H1 (cell line): ENCODE measurements around the gene PLAC9. TPM values are rescaled to one million over a fixed set of nuclear protein-coding genes. Genes with fewer than 3 reads are reported as not detected.

ENCODE experiments used
- CTCF ChIA-PET: fragments of 300-600 bp; sonication (Branson Sonifier 250); formaldehyde crosslinking; loops from one replicate; lab custom pipeline; 2021; ENCODE audit not compliant: partially characterized antibody; lab: Charles Lee
- POLR2A ChIA-PET: fragments of 300-600 bp; sonication (Branson Sonifier 250); formaldehyde crosslinking; loops from one replicate; lab custom pipeline; 2021; ENCODE audit warnings: inconsistent platforms; ENCODE audit not compliant: partially characterized antibody; lab: Charles Lee
- DNase-seq, 2 experiments: peaks; one replicate each; pipeline versions ENCODE4 v3.0.0 to v3.0.0-alpha.2; 2010 to 2022; ENCODE audit warnings: low spot score in 2 of 2, low read depth in 1 of 2, mixed read lengths in 1 of 2
- FAIRE-seq: peaks from 2 replicates; lab custom pipeline; 2011; peaks lifted over from hg19 to GRCh38; lab: Jason Lieb, UNC
- H2AFZ ChIP-seq: 2 replicates; pipeline ENCODE4 v1.8.1; 2012; ENCODE audit warnings: low read length, inconsistent platforms
- H2AK5ac ChIP-seq: 2 replicates; pipeline ENCODE4 v1.6.1; 2013; ENCODE audit warnings: low read depth, low read length
- H2BK120ac ChIP-seq: replicated peaks from 2 replicates; pipeline ENCODE3; 2013; ENCODE audit warnings: low read depth, low read length, inconsistent platforms
- H2BK12ac ChIP-seq: 2 replicates; pipeline ENCODE4 v1.6.1; 2013; ENCODE audit warnings: low read depth, low read length
- H2BK15ac ChIP-seq: 2 replicates; pipeline ENCODE4 v1.6.1; 2013; ENCODE audit warnings: low read length
- H2BK20ac ChIP-seq: 2 replicates; pipeline ENCODE4 v1.6.1; 2013; ENCODE audit warnings: low read length
- H2BK5ac ChIP-seq: 2 replicates; pipeline ENCODE4 v1.6.1; 2013; ENCODE audit warnings: low read depth, low read length
- H3K14ac ChIP-seq: 2 replicates; pipeline ENCODE4 v1.6.1; 2013; ENCODE audit warnings: inconsistent platforms; ENCODE audit not compliant: insufficient read length
- H3K18ac ChIP-seq: 2 replicates; pipeline ENCODE4 v1.6.1; 2013; ENCODE audit warnings: low read length; ENCODE audit errors: extremely low read depth
- H3K23ac ChIP-seq: 2 replicates; pipeline ENCODE4 v1.6.1; 2013; ENCODE audit warnings: inconsistent platforms; ENCODE audit not compliant: insufficient read length
- H3K23me2 ChIP-seq: 2 replicates; pipeline ENCODE4 v1.6.1; 2013; ENCODE audit warnings: low read depth, low read length
- H3K27ac ChIP-seq: 2 replicates; pipeline ENCODE4 v1.6.1; 2011; ENCODE audit warnings: low read depth, low read length, inconsistent platforms
- H3K27me3 ChIP-seq, 4 experiments: replicated peaks in 1 of 4; 1 replicate in 1 of 4; 2 replicates in 3 of 4; pipeline versions ENCODE4 v1.6.1 to v1.8.1; 2011 to 2013; ENCODE audit warnings: low read length in 3 of 4, mild to moderate bottlenecking in 3 of 4, inconsistent platforms in 2 of 4, mixed read lengths in 2 of 4, moderate library complexity in 1 of 4; ENCODE audit not compliant: control insufficient read depth in 3 of 4, insufficient read depth in 3 of 4; ENCODE audit errors: extremely low read depth in 1 of 4
- H3K36me3 ChIP-seq, 4 experiments: 2 replicates each; pipeline versions ENCODE4 v1.6.1 to v1.8.1; 2011 to 2013; ENCODE audit warnings: mild to moderate bottlenecking in 4 of 4, low read length in 3 of 4, moderate library complexity in 2 of 4, control low read depth in 1 of 4, inconsistent platforms in 1 of 4; ENCODE audit not compliant: insufficient read depth in 4 of 4, control insufficient read depth in 2 of 4
- H3K4ac ChIP-seq: replicated peaks from 2 replicates; pipeline ENCODE3; 2013; ENCODE audit warnings: low read length, low read depth, mixed read lengths, inconsistent platforms; ENCODE audit not compliant: insufficient read length
- H3K4me1 ChIP-seq, 4 experiments: replicated peaks in 1 of 4; 1 replicate in 1 of 4; 2 replicates in 3 of 4; pipeline versions ENCODE4 v1.6.1 to v1.8.1; 2011 to 2013; ENCODE audit warnings: low read length in 3 of 4, inconsistent platforms in 2 of 4, mixed read lengths in 1 of 4; ENCODE audit not compliant: insufficient read depth in 4 of 4, control insufficient read depth in 3 of 4
- H3K4me2 ChIP-seq, 2 experiments: 2 replicates each; pipeline versions ENCODE4 v1.6.1 to v1.8.1; 2011 to 2013; ENCODE audit warnings: low read depth in 2 of 2, low read length in 2 of 2, control low read depth in 1 of 2, inconsistent platforms in 1 of 2, mild to moderate bottlenecking in 1 of 2; ENCODE audit not compliant: insufficient read depth in 1 of 2
- H3K4me3 ChIP-seq, 4 experiments: fragments of 200-600, 300-600 bp in 1 of 4; sonication (generic), shearing (Covaris generic), sonication (Bioruptor Twin) in 1 of 4; 2 replicates each; pipeline versions ENCODE4 v1.5.1 to v1.8.1; 2011 to 2016; ENCODE audit warnings: low read length in 4 of 4, low read depth in 3 of 4, control low read depth in 2 of 4, inconsistent platforms in 2 of 4, mild to moderate bottlenecking in 2 of 4, mixed read lengths in 1 of 4, moderate library complexity in 1 of 4; ENCODE audit not compliant: insufficient read depth in 2 of 4; ENCODE audit errors: extremely low read depth in 1 of 4
- H3K56ac ChIP-seq: replicated peaks from 2 replicates; pipeline ENCODE3; 2013; ENCODE audit warnings: low read depth, mild to moderate bottlenecking, mixed read lengths, low read length, inconsistent platforms; ENCODE audit not compliant: insufficient read length
- H3K79me1 ChIP-seq: 2 replicates; pipeline ENCODE4 v1.6.1; 2013; ENCODE audit warnings: low read depth, low read length, control low read depth
- H3K79me2 ChIP-seq, 2 experiments: 2 replicates each; pipeline versions ENCODE4 v1.6.1 to v1.8.1; 2012 to 2013; ENCODE audit warnings: low read length in 2 of 2, mild to moderate bottlenecking in 2 of 2, inconsistent platforms in 1 of 2; ENCODE audit not compliant: insufficient read depth in 2 of 2, control insufficient read depth in 1 of 2
- H3K9ac ChIP-seq, 4 experiments: replicated peaks in 1 of 4; 1 replicate in 1 of 4; 2 replicates in 3 of 4; pipeline versions ENCODE4 v1.6.1 to v1.8.1; 2011 to 2013; ENCODE audit warnings: low read depth in 3 of 4, low read length in 3 of 4, control low read depth in 2 of 4, mild to moderate bottlenecking in 2 of 4, moderate library complexity in 2 of 4, inconsistent platforms in 1 of 4; ENCODE audit errors: extremely low read depth in 1 of 4
- H3K9me3 ChIP-seq, 2 experiments: 2 replicates each; pipeline versions ENCODE4 v1.6.1 to v1.8.1; 2012 to 2013; ENCODE audit warnings: mild to moderate bottlenecking in 2 of 2, moderate library complexity in 2 of 2, control low read depth in 1 of 2, inconsistent platforms in 1 of 2, low read depth in 1 of 2, low read length in 1 of 2, mixed read lengths in 1 of 2; ENCODE audit not compliant: insufficient read depth in 2 of 2
- H4K20me1 ChIP-seq, 2 experiments: replicated peaks in 1 of 2; 2 replicates each; pipeline versions ENCODE3 to v1.8.1; 2011 to 2013; ENCODE audit warnings: inconsistent platforms in 2 of 2, low read length in 2 of 2, mild to moderate bottlenecking in 1 of 2; ENCODE audit not compliant: insufficient read depth in 2 of 2, control insufficient read depth in 1 of 2
- H4K5ac ChIP-seq: 2 replicates; pipeline ENCODE4 v1.6.1; 2013; ENCODE audit warnings: low read length, low read depth, mixed read lengths, inconsistent platforms; ENCODE audit not compliant: insufficient read length
- H4K8ac ChIP-seq: 2 replicates; pipeline ENCODE4 v1.8.0; 2013; ENCODE audit warnings: mild to moderate bottlenecking, moderate library complexity, low read length, inconsistent platforms; ENCODE audit not compliant: insufficient read depth; ENCODE audit errors: extremely low read depth
- H4K91ac ChIP-seq: replicated peaks from 2 replicates; pipeline ENCODE3; 2013; ENCODE audit warnings: low read length, mixed read lengths, inconsistent platforms; ENCODE audit not compliant: insufficient read length
- CTBP2 ChIP-seq: IDR thresholded peaks from 2 replicates; pipeline ENCODE4 v1.7.0; 2011; ENCODE audit warnings: borderline replicate concordance, mild to moderate bottlenecking, moderate library complexity, mixed read lengths, low read length; ENCODE audit not compliant: insufficient read depth, insufficient read length
- GTF2F1 ChIP-seq: IDR thresholded peaks from 2 replicates; pipeline ENCODE4 v1.6.1; 2012; ENCODE audit warnings: low read depth, low read length, improper control_type of control experiment, borderline replicate concordance
- KDM5A ChIP-seq: fragments of 200-600 bp; IDR thresholded peaks from 2 replicates; pipeline ENCODE4 v1.7.1; 2012; ENCODE audit warnings: mild to moderate bottlenecking, low read length, inconsistent platforms, mixed read lengths
- MAX ChIP-seq: IDR thresholded peaks from 2 replicates; pipeline ENCODE4 v1.6.1; 2012; ENCODE audit warnings: inconsistent platforms
- SIX5 ChIP-seq: IDR thresholded peaks from 2 replicates; pipeline ENCODE4 v1.6.1; 2011; ENCODE audit warnings: mild to moderate bottlenecking, low read depth, low read length
- SP2 ChIP-seq: IDR thresholded peaks from 2 replicates; pipeline ENCODE4 v1.6.1; 2012; ENCODE audit warnings: mild to moderate bottlenecking, low read length, inconsistent platforms
- TAF1 ChIP-seq: IDR thresholded peaks from 2 replicates; pipeline ENCODE4 v1.6.1; 2011; ENCODE audit warnings: mild to moderate bottlenecking, low read depth, low read length
- TEAD4 ChIP-seq: IDR thresholded peaks from 2 replicates; pipeline ENCODE4 v1.6.1; 2012; ENCODE audit warnings: low read depth, low read length, inconsistent platforms, mixed read lengths
- WGBS, 2 experiments: shearing (Covaris generic) in 1 of 2; methylation state at CpG; one replicate each; pipeline versions ENCODE4 v1.1.6 to v1.1.7; 2013 to 2015; ENCODE audit warnings: low lambda C conversion rate in 2 of 2, mixed read lengths in 2 of 2, inconsistent platforms in 1 of 2, low coverage in 1 of 2, missing lambda C conversion rate in 1 of 2; ENCODE audit not compliant: insufficient replicate concordance in 2 of 2, insufficient coverage in 1 of 2, insufficient read length in 1 of 2; ENCODE audit errors: extremely low coverage in 1 of 2, missing lambda C conversion rate in 1 of 2; 5-methylcytosine and 5-hydroxymethylcytosine counted together
- polyA plus RNA-seq, 7 experiments: library from polyadenylated mRNA; depleted of rRNA in 3 of 7; stranded (reverse) in 5 of 7; unstranded in 2 of 7; fragments of >200 nt in 5 of 7; fragments of 200-250 nt in 2 of 7; gene quantifications; 1 replicate in 5 of 7; 2 replicates in 1 of 7; 4 replicates in 1 of 7; pipeline versions ENCODE4 v1.2.1 to v1.2.3, GENCODE V29; 2011 to 2013; ENCODE audit warnings: missing spikeins in 2 of 7, mixed read lengths in 2 of 7
- total RNA-seq: library from RNA; stranded (reverse); fragmentation: NEBNext Ultra II Directional; extraction: Animal tissue kit (Norgen Biotek cat#: 25700); gene quantifications from 2 replicates; pipeline ENCODE4 v1.2.1, GENCODE V29; 2021

Gene PLAC9
- total and polyA plus RNA-seq, 2 of the 8 experiments (the other 6 are each of a cell fraction or from before 2014, with no cell fraction given), result 8.4 to 16.7 TPM

DNA sequence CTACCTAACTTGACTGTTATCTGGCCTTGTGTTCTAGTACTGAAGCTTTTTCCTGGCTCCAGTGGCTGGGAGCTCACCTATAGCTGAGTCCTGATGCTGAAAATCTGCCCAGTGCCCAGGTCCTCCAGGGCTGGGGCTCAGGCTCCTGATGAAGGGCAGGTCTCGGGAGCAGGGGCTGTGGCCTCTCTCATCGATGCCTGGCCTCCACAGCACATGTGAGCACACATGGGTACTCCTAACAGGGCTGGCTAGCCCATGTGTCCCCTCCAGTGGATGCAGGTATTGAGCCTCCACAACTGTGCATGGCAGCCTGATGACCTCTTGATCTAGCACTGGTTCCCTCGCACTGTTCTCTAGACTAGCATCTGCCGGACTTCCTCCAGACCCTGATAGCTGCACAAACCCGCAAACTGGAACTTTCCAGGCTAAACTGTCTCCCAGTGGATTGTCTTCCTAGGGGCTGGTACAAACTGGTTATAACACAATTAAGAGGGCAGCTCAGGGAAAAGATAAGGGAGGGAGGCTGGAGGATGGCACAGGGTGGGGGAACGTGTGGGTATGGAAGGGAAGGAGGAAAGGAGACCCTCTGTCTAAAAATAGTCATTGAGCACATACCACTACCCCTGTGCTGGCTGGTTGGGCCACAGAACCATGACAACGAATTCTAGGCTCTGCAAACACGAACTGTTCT is 35.1 kb downstream of the PLAC9 start:
- no peak overlapping the region for H2AFZ ChIP-seq
- H2BK5ac ChIP-seq, result no peak overlapping the region
- H3K4ac ChIP-seq, result no peak overlapping the region
- no peak overlapping the region for H2BK15ac ChIP-seq
- TF ChIP-seq CTBP2, result no peak
- no peak for TF ChIP-seq SIX5
- no peak for TF ChIP-seq TEAD4
- no peak for TF ChIP-seq MAX
- no peak for TF ChIP-seq GTF2F1
- no peak for TF ChIP-seq TAF1
- no peak for TF ChIP-seq SP2
- TF ChIP-seq KDM5A, result no peak
- H3K56ac ChIP-seq, result no peak overlapping the region
- H3K27me3 ChIP-seq, result no peaks in the 10 kb centered on the region
- H2BK120ac ChIP-seq, result no peak overlapping the region
- WGBS, 2 experiments, result 93% methylated on average over 8 of the region's 8 CpGs; no CpG with 5 or more reads in 1 of the 2 experiments
- H3K18ac ChIP-seq, result no peak overlapping the region
- H3K14ac ChIP-seq, result no peak overlapping the region
- no peak overlapping the region for H2AK5ac ChIP-seq
- H4K8ac ChIP-seq, result no peak overlapping the region
- H3K79me1 ChIP-seq, result no peaks in the 10 kb centered on the region
- no peak overlapping the region for H4K5ac ChIP-seq
- ChIA-PET CTCF (interaction anchor here (0.7 to 5.8 kb wide), 10 partner anchors 13 to 58 kb away, joined by 3 to 59 read pairs (median 5); no protein-coding TSS in a partner anchor), POLR2A (no interaction called here)
- no peak overlapping the region for H3K27ac ChIP-seq
- H3K9me3 ChIP-seq, result no peaks in the 10 kb centered on the region
- no peak overlapping the region for H4K91ac ChIP-seq
- H3K4me2 ChIP-seq, result no peak overlapping the region
- H2BK12ac ChIP-seq, result no peak overlapping the region
- H3K36me3 ChIP-seq, result 0 out of 8 replicates have a peak, but pooled peaks cover 0 to 4% (median 0%) of the 10 kb centered on the region in 4 experiments
- peaks cover 0 to 11% (median 7%) of the 10 kb centered on the region in 4 experiments; a peak in 6 of 7 replicates for H3K4me1 ChIP-seq
- FAIRE-seq (no peak), DNase-seq (no peak)
- peaks cover 2% of the 10 kb centered on the region in 2 experiments for H4K20me1 ChIP-seq
- H3K4me3 ChIP-seq, result no peak overlapping the region
- H3K23me2 ChIP-seq, result no peaks in the 10 kb centered on the region
- no peak overlapping the region for H2BK20ac ChIP-seq
- H3K23ac ChIP-seq, result no peak overlapping the region
- no peaks in the 10 kb centered on the region for H3K79me2 ChIP-seq
- H3K9ac ChIP-seq, result no peak overlapping the region
